CMK (cell line): ENCODE measurements around the gene ERBB3.
"Not testable (repeated sequence)": the region's sequence is repeated elsewhere in the genome, so short reads cannot be mapped to it uniquely, and the experiment has no call there.

ENCODE experiments used
- DNase-seq: peaks from one replicate; pipeline ENCODE4 v3.0.0-alpha.2; 2010; ENCODE audit warnings: low read depth

ERBB3 gene

GRCh38 chr12:56116267-56117081 is 36.5 kb downstream of the ERBB3 start, which contains the start of gene RPL41:
Gene RPL41 (plus strand): TSS chr12:56116633.
- DNase-seq: peak; percentile 83

- not testable (repeated sequence) for DNase-seq
These were observed 37.2 kb downstream of the ERBB3 start for GRCh38 chr12:56117082-56117706.

GRCh38 chr12:56117778-56118687 is 38.1 kb downstream of the ERBB3 start, which contains the start of gene ZC3H10:
Gene ZC3H10 (plus strand): TSS chr12:56118266. CDS start chr12:56120563, 2,297 bp downstream.
- DNase-seq: peak; percentile 97

- no peak for DNase-seq
These were observed 38.9 kb downstream of the ERBB3 start for GRCh38 chr12:56118688-56119357.

- no peak for DNase-seq
These were observed 39.4 kb downstream of the ERBB3 start for GRCh38 chr12:56119361-56119796.

GRCh38 chr12:56120158-56120846 is 40.3 kb downstream of the ERBB3 start:
- DNase-seq: no peak

- DNase-seq: no peak
These were observed 41.4 kb downstream of the ERBB3 start for GRCh38 chr12:56121204-56121870.

- DNase-seq: no peak
These were observed 42.7 kb downstream of the ERBB3 start for GRCh38 chr12:56122637-56123036.

GRCh38 chr12:56124133-56124532 is 44.2 kb downstream of the ERBB3 start:
- DNase-seq: no peak

- peak; percentile 74 for DNase-seq
These were observed 46.8 kb downstream of the ERBB3 start for GRCh38 chr12:56126732-56127239.

- no peak for DNase-seq
These were observed 47.5 kb downstream of the ERBB3 start for GRCh38 chr12:56127485-56127887.

GRCh38 chr12:56127888-56128669 is 48.1 kb downstream of the ERBB3 start, which contains the start of gene ESYT1:
Gene ESYT1 (plus strand): TSS chr12:56128267. CDS start chr12:56128320, 53 bp downstream.
- peak; percentile 98 for DNase-seq

- no peak for DNase-seq
These were observed 48.8 kb downstream of the ERBB3 start for GRCh38 chr12:56128670-56129205.

GRCh38 chr12:56129206-56129941 is 49.4 kb downstream of the ERBB3 start:
- peak; percentile 80 for DNase-seq

GRCh38 chr12:56129942-56130495 is 50.1 kb downstream of the ERBB3 start:
- DNase-seq: no peak

- no peak for DNase-seq
These were observed 50.9 kb downstream of the ERBB3 start for GRCh38 chr12:56130876-56131275.

GRCh38 chr12:56134897-56135296 is 54.9 kb downstream of the ERBB3 start:
- no peak for DNase-seq
